DOHH2 (cell line): Measurements from ENCODE around the gene KCNG1.

Source experiments
- H3F3A ChIP-seq: fragments of 200-600 bp; sonication (generic), shearing (Covaris generic); 2 replicates; pipeline ENCODE4 v1.6.0; 2016; ENCODE audit warnings: antibody characterized with exemption, mild to moderate bottlenecking; ENCODE audit not compliant: control insufficient read depth, insufficient read depth
- H3K27ac ChIP-seq: fragments of 200-600 bp; sonication (generic); 2 replicates; pipeline ENCODE4 v1.5.1; 2014; ENCODE audit warnings: low read depth, mild to moderate bottlenecking, low read length, moderate library complexity
- H3K27me3 ChIP-seq: fragments of 200-600 bp; sonication (generic); 2 replicates; pipeline ENCODE4 v1.6.1; 2014; ENCODE audit warnings: mild to moderate bottlenecking, low read length, mixed read lengths; ENCODE audit not compliant: control insufficient read depth
- H3K36me3 ChIP-seq: fragments of 200-600 bp; sonication (generic); 2 replicates; pipeline ENCODE4 v1.6.1; 2014; ENCODE audit warnings: mild to moderate bottlenecking, low read length, moderate library complexity, mixed read lengths; ENCODE audit not compliant: control insufficient read depth
- H3K4me1 ChIP-seq: fragments of 200-600 bp; sonication (generic); 2 replicates; pipeline ENCODE4 v1.6.1; 2014; ENCODE audit warnings: mild to moderate bottlenecking, low read length, mixed read lengths; ENCODE audit not compliant: control insufficient read depth
- H3K4me2 ChIP-seq: fragments of 200-600 bp; sonication (generic); 2 replicates; pipeline ENCODE4 v1.6.0; 2014; ENCODE audit warnings: mild to moderate bottlenecking, low read length, moderate library complexity
- H3K4me3 ChIP-seq: fragments of 200-600 bp; sonication (generic); 2 replicates; pipeline ENCODE4 v1.5.1; 2014; ENCODE audit warnings: mild to moderate bottlenecking, low read length, mixed read lengths
- H3K79me2 ChIP-seq: fragments of 200-600 bp; sonication (generic); 2 replicates; pipeline ENCODE4 v1.6.1; 2014; ENCODE audit warnings: mild to moderate bottlenecking, low read length, mixed read lengths; ENCODE audit not compliant: control insufficient read depth
- H3K9me2 ChIP-seq: fragments of 200-600 bp; sonication (generic); replicated peaks from 2 replicates; pipeline ENCODE4 v1.6.1; 2014; ENCODE audit warnings: mild to moderate bottlenecking, low read length, mixed read lengths; ENCODE audit not compliant: control insufficient read depth
- H3K9me3 ChIP-seq: fragments of 200-600 bp; sonication (generic); 2 replicates; pipeline ENCODE4 v1.6.1; 2014; ENCODE audit warnings: antibody characterized with exemption, low read length, mixed read lengths; ENCODE audit not compliant: control insufficient read depth, insufficient read depth
- H4K20me1 ChIP-seq: fragments of 200-600 bp; sonication (generic); 2 replicates; pipeline ENCODE4 v1.6.0; 2014; ENCODE audit warnings: low read depth, mild to moderate bottlenecking, antibody characterized with exemption, low read length, moderate library complexity; ENCODE audit not compliant: control insufficient read depth, insufficient read depth
- EZH2phosphoT487 ChIP-seq: fragments of 200-600 bp; sonication (generic); IDR thresholded peaks from 2 replicates; pipeline ENCODE4 v1.6.1; 2017; ENCODE audit warnings: borderline replicate concordance, mild to moderate bottlenecking, antibody characterized with exemption, low read length, moderate library complexity, mixed read lengths
- TF ChIP-seq, protein P1 (sequence below): fragments of 200-600 bp; sonication (generic); IDR thresholded peaks from one replicate; pipeline ENCODE4 v1.5.1; 2014; ENCODE audit warnings: antibody characterized with exemption, mild to moderate bottlenecking, low read depth, low read length; ENCODE audit not compliant: poor library complexity, severe bottlenecking

Gene KCNG1

DNA sequence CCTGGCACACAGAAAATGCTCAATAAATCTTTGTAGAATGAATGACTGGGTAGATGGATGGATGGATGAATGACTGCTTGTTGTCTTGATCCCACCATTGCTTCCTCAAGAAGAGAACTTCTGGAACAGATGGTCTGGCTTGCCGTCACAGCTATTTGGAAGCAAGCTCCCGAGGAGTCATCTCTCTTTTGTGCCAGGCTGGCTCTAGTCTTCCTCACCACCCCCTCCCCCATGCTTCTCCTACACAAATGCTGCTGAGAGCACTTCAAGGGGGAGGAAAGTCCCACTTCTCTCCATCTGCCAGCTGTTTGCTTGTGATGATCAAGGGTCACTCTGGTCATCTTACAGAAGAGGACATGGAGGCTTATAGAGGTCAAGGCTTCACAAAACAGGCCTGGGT, 11.6 kb upstream of the KCNG1 start:
- H3F3A ChIP-seq = no peaks in the 10 kb centered on the region
- TF ChIP-seq, protein P1, sequence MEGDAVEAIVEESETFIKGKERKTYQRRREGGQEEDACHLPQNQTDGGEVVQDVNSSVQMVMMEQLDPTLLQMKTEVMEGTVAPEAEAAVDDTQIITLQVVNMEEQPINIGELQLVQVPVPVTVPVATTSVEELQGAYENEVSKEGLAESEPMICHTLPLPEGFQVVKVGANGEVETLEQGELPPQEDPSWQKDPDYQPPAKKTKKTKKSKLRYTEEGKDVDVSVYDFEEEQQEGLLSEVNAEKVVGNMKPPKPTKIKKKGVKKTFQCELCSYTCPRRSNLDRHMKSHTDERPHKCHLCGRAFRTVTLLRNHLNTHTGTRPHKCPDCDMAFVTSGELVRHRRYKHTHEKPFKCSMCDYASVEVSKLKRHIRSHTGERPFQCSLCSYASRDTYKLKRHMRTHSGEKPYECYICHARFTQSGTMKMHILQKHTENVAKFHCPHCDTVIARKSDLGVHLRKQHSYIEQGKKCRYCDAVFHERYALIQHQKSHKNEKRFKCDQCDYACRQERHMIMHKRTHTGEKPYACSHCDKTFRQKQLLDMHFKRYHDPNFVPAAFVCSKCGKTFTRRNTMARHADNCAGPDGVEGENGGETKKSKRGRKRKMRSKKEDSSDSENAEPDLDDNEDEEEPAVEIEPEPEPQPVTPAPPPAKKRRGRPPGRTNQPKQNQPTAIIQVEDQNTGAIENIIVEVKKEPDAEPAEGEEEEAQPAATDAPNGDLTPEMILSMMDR = no peak
- no peak for TF ChIP-seq EZH2phosphoT487
- H3K27ac ChIP-seq = no peak overlapping the region
- H3K9me3 ChIP-seq = no peaks in the 10 kb centered on the region; the same call in 1 of the 2 replicates
- no peaks in the 10 kb centered on the region for H3K36me3 ChIP-seq
- no peaks in the 10 kb centered on the region for H3K79me2 ChIP-seq
- H3K9me2 ChIP-seq = no peaks in the 10 kb centered on the region
- no peaks in the 10 kb centered on the region for H4K20me1 ChIP-seq
- no peak overlapping the region for H3K4me3 ChIP-seq
- H3K4me2 ChIP-seq = no peak overlapping the region
- H3K27me3 ChIP-seq = peaks cover 20% of the 10 kb centered on the region
- no peaks in the 10 kb centered on the region for H3K4me1 ChIP-seq

DNA sequence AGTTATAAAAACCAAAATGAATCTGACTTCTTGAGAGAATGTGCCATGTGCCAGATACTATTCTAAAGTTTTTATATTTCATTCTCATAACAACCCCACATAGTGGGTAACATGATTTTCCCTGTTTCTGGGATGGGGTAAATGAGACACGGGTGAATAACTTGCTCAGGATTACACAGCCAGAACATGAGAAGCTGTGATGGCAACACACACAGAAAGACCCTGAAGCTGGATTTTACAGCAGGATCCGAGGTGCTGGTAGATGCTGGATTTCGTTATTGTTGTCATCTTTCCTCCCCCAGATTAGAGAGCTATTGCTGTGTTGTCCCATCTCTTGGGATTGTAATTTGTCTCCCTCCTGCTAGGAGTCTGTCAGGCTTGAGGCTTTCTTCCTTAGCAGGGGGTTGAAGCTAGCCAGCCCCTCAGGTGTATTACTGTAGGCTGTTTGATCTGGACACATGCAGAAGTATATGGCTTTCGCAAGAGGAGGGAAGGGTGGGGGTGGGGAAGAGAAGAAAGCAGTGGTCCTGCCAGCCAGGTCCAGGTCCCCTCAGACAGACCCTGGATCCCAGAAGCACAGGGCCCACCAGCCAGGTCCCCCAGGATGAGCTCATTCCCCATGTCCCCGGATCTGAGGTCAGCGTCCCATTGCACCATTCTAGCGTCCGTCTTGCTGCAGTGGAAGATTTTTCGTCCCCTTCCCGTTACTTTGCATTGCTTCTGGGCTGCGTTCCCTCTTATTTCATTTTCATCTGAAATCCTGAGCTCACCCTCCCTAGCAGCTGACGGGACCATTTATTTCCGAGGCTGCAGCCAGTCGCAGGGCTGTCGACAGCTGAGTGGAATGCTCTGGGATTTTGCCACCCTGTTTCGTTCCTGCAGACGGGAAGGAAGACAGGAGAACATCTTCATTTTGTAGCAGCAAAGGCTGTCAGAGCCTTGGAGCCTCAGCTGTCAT, 7.3 kb upstream of the KCNG1 start:
- no peaks in the 10 kb centered on the region for H3K79me2 ChIP-seq
- H3K27ac ChIP-seq = no peak overlapping the region
- no peaks in the 10 kb centered on the region for H3K36me3 ChIP-seq
- H3K9me2 ChIP-seq = no peaks in the 10 kb centered on the region
- no peak overlapping the region for H3K4me2 ChIP-seq
- TF ChIP-seq EZH2phosphoT487 = no peak
- TF ChIP-seq, protein P1 = no peak
- no peaks in the 10 kb centered on the region for H3K4me1 ChIP-seq
- H3K4me3 ChIP-seq = no peak overlapping the region
- H3K27me3 ChIP-seq = peaks cover 40% of the 10 kb centered on the region
- no peaks in the 10 kb centered on the region for H3F3A ChIP-seq
- H4K20me1 ChIP-seq = no peaks in the 10 kb centered on the region
- no peaks in the 10 kb centered on the region for H3K9me3 ChIP-seq

DNA sequence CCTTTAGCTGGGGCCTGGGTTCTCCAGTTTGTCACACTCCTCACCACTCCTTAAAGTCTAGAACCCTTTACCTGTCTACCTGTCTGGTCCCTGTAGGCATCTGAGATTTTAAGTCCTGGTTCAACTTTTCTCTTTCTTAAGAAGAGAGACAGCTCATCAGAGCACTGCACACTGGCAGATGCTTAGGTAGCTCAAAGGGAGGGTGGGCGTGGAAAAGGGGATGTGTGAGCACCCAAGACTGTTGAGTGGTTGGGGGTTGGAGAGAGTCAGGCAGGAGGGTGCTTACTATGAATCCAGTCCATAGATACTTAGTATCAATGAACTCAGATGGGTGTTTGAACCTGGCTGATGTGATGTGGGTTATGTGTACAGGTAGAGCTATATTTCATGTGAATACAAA, 6.6 kb upstream of the KCNG1 start:
- no peaks in the 10 kb centered on the region for H3K4me1 ChIP-seq
- no peak overlapping the region for H3K4me2 ChIP-seq
- no peaks in the 10 kb centered on the region for H4K20me1 ChIP-seq
- no peaks in the 10 kb centered on the region for H3F3A ChIP-seq
- H3K9me3 ChIP-seq = no peaks in the 10 kb centered on the region
- peaks cover 34% of the 10 kb centered on the region for H3K27me3 ChIP-seq
- TF ChIP-seq, protein P1 = no peak
- no peak for TF ChIP-seq EZH2phosphoT487
- no peak overlapping the region for H3K4me3 ChIP-seq
- no peak overlapping the region for H3K27ac ChIP-seq
- H3K79me2 ChIP-seq = no peaks in the 10 kb centered on the region
- H3K9me2 ChIP-seq = no peaks in the 10 kb centered on the region
- no peaks in the 10 kb centered on the region for H3K36me3 ChIP-seq
